GM10248 (cell line): ENCODE data around the gene PLD6.

Source experiments
- CTCF ChIA-PET: fragments of 300-600 bp; sonication (Branson Sonifier 250); formaldehyde crosslinking; extraction: SDS; loops from one replicate; lab custom pipeline; 2021; ENCODE audit warnings: antibody characterized with exemption; lab: Yijun Ruan, JAX
- POLR2A ChIA-PET: fragments of 350-650 bp; sonication (Branson Sonifier 250); formaldehyde crosslinking; extraction: SDS; loops from one replicate; lab custom pipeline; 2020; ENCODE audit warnings: antibody characterized with exemption; lab: Yijun Ruan, JAX
- DNase-seq: peaks from one replicate; pipeline ENCODE4 v3.0.0; 2012; ENCODE audit errors: extremely low spot score
- TF ChIP-seq, protein P1 (sequence below): IDR thresholded peaks from 2 replicates; pipeline ENCODE4 v1.5.1; 2012; ENCODE audit warnings: mild to moderate bottlenecking, low read depth; ENCODE audit errors: extremely low read depth, missing control alignments, control extremely low read depth

The PLD6 gene

DNA sequence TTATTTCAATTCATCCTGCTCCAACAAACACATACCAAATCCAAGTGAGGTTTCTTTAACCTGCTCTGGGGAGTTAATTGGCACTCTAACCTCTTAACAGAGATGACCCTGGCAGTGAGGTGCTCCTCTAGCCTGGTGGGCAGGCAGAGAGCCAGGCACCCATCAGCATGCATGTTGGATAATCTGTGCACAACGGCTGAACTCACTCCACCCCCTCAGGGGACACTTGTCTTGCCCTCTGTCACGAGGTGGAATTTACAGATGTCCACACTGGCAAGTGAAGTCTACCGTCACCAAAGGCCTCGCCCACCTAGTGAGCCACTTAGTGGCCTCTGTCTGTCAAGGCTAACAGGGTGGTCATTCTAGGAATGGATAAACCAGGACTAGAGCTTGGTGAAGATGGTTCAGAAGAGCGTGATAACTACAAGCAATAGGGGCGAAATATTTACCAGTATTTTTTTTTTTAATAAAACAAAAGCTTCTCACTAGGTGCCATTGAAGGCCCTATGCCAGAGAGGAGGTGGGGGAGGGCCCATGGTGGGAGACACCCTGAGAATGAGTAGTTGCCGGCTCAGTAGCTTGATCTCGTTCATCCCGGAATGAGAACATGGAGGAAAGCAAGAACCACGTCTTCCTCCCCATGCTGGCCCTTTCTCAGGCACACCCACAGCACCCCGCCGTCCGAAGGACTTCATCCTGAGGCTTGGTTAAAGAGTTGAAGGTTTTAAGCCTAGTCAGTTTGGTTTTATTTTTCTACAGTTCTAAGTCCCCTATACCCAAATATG lies 25.2 kb downstream of the PLD6 start:
- ChIA-PET CTCF (interaction anchor here (1.2 kb wide), 2 partner anchors 11 to 49 kb away, joined by 3 to 4 read pairs; no protein-coding TSS in a partner anchor), POLR2A (no interaction called here)

GRCh38 chr17:17180141-17180603 lies 26.0 kb downstream of the PLD6 start:
- POLR2A ChIA-PET = no interaction called here
- CTCF ChIA-PET = no interaction called here
- TF ChIP-seq, protein P1, sequence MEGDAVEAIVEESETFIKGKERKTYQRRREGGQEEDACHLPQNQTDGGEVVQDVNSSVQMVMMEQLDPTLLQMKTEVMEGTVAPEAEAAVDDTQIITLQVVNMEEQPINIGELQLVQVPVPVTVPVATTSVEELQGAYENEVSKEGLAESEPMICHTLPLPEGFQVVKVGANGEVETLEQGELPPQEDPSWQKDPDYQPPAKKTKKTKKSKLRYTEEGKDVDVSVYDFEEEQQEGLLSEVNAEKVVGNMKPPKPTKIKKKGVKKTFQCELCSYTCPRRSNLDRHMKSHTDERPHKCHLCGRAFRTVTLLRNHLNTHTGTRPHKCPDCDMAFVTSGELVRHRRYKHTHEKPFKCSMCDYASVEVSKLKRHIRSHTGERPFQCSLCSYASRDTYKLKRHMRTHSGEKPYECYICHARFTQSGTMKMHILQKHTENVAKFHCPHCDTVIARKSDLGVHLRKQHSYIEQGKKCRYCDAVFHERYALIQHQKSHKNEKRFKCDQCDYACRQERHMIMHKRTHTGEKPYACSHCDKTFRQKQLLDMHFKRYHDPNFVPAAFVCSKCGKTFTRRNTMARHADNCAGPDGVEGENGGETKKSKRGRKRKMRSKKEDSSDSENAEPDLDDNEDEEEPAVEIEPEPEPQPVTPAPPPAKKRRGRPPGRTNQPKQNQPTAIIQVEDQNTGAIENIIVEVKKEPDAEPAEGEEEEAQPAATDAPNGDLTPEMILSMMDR = no peak
- no peak for DNase-seq

More for the DNA sequence above, 25.2 kb downstream of the PLD6 start:
- TF ChIP-seq, protein P1 = no peak
- no peak for DNase-seq

- peak; percentile 77 for DNase-seq
Observed at GRCh38 chr17:17179371-17179827, 26.7 kb downstream of the PLD6 start.

DNA sequence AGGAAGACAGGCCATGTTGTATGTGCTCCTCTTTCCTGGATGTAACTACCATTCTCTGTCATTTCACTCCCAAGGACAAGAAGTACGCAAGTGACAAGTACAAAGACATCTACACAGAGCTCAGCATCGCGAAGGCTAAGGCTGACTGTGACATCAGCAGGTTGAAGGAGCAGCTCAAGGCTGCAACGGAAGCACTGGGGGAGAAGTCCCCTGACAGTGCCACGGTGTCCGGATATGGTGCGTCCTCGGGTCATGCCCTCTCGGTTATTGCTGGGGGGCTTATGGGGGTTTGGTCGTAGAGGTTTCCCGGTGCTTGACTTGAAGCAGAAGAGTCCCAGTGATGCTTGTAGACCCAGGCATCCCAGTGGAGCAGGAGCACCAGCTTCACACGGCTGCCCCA lies 29.0 kb downstream of the PLD6 start:
- TF ChIP-seq, protein P1 = no peak
- POLR2A ChIA-PET = interaction anchor here (0.6 kb wide), 1 partner anchor 190 kb away, joined by 3 read pairs; no protein-coding TSS in a partner anchor
- CTCF ChIA-PET = interaction anchor here (1.4 kb wide), 1 partner anchor 24 kb away, joined by 4 read pairs; no protein-coding TSS in a partner anchor
- no peak for DNase-seq

More at GRCh38 chr17:17179371-17179827, 26.7 kb downstream of the PLD6 start:
- CTCF ChIA-PET = no interaction called here
- POLR2A ChIA-PET = interaction anchor here (0.7 kb wide), 1 partner anchor 12 kb away, joined by 3 read pairs; no protein-coding TSS in a partner anchor
- TF ChIP-seq, protein P1 = no peak

GRCh38 chr17:17176341-17176740 lies 29.8 kb downstream of the PLD6 start:
- no peak for DNase-seq
- ChIA-PET CTCF (interaction anchor here (1.4 kb wide), 1 partner anchor 25 kb away, joined by 3 read pairs; no protein-coding TSS in a partner anchor), POLR2A (no interaction called here)
- TF ChIP-seq, protein P1 = no peak

DNA sequence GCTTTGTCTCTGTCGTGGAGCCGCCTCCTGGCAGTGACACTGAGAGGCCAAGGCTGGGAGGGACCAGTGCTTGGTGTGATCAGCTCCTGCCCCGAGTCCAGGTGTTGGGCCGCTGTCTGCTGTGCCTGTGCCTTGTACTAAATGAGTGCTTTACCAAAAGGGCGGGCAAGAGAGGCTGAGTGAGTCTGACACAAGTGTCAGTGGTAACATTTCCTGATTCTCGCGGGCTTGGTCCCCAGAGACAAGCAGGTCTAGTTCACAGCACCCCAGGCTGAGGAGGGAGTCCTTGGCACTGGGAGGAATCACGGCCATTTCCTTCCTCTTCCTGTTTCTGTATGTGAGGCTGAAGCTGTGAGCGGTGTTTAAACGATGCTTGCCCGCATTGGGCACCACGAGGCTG lies 30.2 kb downstream of the PLD6 start:
- POLR2A ChIA-PET = no interaction called here
- no peak for DNase-seq
- TF ChIP-seq, protein P1 = no peak
- CTCF ChIA-PET = interaction anchor here (1.4 kb wide), 1 partner anchor 25 kb away, joined by 3 read pairs; no protein-coding TSS in a partner anchor
